Retina (tissue), 1 donor: Measurements from ENCODE around the gene MSRB1.

ENCODE experiments used
- DNase-seq: peaks from one replicate; pipeline ENCODE4 v3.0.0-alpha.2; 2016

The MSRB1 gene, protein sequence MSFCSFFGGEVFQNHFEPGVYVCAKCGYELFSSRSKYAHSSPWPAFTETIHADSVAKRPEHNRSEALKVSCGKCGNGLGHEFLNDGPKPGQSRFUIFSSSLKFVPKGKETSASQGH

GRCh38 chr16:1942810-1943726 lies at the start of gene MSRB1:
TSS of gene MSRB1 (minus strand) at chr16:1943199. CDS start at chr16:1943156, 43 bp downstream.
- DNase-seq = peak; percentile 93

DNA sequence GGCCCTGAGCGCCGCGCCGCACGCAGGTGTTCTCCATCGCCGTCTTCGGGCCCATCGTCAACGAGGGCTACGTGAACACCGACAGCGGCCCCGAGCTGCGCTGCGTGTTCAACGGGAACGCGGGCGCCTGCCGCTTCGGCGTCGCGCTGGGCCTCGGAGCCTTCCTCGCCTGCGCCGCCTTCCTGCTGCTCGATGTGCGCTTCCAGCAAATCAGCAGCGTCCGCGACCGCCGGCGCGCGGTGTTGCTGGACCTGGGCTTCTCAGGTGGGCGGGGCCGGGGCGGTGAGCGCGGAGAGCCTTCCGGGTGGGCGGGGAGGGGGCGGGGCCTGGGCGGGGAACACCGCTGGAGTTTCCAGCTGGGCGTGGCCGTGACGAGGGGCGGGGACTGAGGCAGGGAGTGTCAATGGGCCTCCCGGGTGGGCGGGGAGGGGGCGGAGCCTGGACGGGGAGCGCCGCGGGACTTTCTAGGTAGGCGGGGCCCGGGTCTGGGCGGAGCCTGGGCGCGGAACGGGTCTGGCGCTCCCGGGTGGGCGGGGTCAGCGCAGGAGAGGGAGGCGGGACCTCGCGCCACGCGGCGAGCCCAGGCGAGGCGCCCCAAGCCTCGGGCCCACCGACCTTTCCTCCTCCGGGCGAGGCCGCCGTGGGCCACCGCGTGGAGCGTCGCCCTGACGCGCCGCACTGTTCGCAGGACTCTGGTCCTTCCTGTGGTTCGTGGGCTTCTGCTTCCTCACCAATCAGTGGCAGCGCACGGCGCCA lies 49.1 kb upstream of the MSRB1 start:
- peak; percentile 83 for DNase-seq

- DNase-seq = no peak
Observed at GRCh38 chr16:1991588-1991947, 48.6 kb upstream of the MSRB1 start.

- peak; percentile 48 for DNase-seq
Observed at GRCh38 chr16:1991135-1991551, 48.1 kb upstream of the MSRB1 start.

GRCh38 chr16:1990351-1991134 lies 47.5 kb upstream of the MSRB1 start:
- peak; percentile 48 for DNase-seq

GRCh38 chr16:1990101-1990350 lies 47.0 kb upstream of the MSRB1 start:
- no peak for DNase-seq

- DNase-seq = peak; percentile 44
Observed at GRCh38 chr16:1989209-1990100, 46.5 kb upstream of the MSRB1 start, which contains the start of gene SYNGR3. TSS of gene SYNGR3 (plus strand) at chr16:1989970. CDS start at chr16:1990103, 133 bp downstream.

- no peak for DNase-seq
Observed at GRCh38 chr16:1987198-1987597, 44.2 kb upstream of the MSRB1 start.

- DNase-seq = no peak
Observed at GRCh38 chr16:1985466-1986150, 42.6 kb upstream of the MSRB1 start.

DNA sequence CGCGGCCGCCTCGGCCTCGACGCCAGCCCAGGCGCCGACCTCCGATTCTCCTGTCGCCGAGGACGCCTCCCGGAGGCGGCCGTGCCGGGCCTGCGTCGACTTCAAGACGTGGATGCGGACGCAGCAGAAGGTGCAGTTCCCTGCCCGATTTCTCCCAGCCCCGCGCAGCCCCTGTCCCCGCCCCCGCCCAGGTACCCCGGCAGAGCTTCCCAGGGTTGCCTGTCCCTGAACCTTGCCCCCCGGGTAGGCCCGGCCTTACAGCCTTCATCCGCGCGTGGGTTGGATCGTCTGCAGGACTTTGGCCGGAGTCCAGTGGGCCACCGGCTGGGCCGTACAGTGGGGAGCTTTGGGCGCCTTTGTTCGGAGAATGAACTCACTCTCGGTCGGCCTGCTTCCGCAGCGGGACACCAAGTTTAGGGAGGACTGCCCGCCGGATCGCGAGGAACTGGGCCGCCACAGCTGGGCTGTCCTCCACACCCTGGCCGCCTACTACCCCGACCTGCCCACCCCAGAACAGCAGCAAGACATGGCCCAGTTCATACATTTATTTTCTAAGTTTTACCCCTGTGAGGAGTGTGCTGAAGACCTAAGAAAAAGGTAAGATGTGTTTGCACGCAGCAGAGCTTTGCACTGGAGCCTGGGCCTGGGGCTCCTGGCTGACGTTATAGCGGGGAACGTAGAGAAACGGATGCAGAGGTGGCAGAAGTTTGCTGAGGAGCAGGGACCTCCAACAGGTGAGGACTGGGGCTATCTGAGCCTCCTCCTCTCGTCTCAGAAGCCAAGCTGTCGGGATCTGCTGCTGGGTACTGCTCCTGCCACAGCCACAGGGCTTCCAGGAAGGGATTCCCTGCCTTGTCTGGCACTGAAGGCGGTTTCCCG lies 41.6 kb upstream of the MSRB1 start:
- DNase-seq = no peak

GRCh38 chr16:1983544-1984346 lies 40.7 kb upstream of the MSRB1 start, which contains the start of gene GFER:
TSS of gene GFER (plus strand) at chr16:1984193. CDS start at chr16:1984219, 26 bp downstream.
- DNase-seq = peak; percentile 97

DNA sequence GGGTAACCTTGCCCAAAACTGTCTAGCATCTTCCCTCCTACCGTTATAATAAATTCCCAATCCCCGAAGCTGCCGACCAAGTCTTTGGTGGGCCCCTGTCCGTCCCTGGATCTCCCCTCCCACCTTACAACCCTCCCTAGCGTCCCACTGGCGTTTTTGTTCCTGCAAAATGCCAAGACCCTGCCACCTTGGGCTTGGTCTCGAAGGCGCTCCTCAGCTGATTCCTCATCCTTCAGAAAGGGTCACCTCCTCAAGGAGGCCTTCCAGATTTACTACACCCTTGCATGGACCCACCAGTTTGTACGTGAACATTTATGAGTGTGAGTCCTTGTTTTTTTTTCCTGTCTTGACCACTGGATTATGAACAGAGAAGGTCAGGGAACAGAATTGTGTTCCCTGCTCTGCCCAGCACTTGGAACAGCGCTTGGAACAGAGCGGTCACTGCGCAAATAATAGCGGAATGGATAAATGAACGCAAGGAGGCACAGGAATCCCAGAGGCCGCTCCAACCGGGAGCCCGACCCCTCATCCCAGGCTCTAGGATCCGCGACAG lies 40.1 kb upstream of the MSRB1 start:
- DNase-seq = no peak

GRCh38 chr16:1982013-1982433 lies 39.0 kb upstream of the MSRB1 start:
- peak; percentile 38 for DNase-seq

DNA sequence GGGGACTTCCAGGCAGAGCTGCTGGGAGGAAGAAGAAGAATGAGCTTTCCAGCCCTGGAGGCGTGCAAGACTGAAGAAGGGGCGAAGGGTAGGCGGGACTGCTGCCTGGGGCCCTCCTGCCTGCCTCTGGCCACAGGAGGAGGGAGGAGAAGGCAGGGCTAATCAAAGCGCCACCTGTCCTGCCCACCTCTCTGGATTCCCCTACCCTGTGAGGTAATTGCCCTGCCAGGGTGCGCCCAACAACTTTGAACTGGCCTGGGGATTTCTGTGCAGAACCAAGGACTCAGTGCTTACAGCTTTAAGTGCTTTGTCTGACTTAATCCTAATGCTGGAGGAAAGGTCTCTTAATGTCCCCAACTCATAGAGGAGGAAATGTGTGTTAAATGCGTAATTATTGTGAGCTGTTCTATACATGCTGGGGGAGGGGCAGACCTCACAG lies 38.4 kb upstream of the MSRB1 start, which contains the start of gene NOXO1:
Gene NOXO1 (minus strand): TSS at position 72 of the 439 bp plus-strand sequence. CDS start 290 bp downstream, outside the sequence.
- no peak for DNase-seq

- peak; percentile 31 for DNase-seq
Observed at GRCh38 chr16:1980770-1981087, 37.7 kb upstream of the MSRB1 start.

DNA sequence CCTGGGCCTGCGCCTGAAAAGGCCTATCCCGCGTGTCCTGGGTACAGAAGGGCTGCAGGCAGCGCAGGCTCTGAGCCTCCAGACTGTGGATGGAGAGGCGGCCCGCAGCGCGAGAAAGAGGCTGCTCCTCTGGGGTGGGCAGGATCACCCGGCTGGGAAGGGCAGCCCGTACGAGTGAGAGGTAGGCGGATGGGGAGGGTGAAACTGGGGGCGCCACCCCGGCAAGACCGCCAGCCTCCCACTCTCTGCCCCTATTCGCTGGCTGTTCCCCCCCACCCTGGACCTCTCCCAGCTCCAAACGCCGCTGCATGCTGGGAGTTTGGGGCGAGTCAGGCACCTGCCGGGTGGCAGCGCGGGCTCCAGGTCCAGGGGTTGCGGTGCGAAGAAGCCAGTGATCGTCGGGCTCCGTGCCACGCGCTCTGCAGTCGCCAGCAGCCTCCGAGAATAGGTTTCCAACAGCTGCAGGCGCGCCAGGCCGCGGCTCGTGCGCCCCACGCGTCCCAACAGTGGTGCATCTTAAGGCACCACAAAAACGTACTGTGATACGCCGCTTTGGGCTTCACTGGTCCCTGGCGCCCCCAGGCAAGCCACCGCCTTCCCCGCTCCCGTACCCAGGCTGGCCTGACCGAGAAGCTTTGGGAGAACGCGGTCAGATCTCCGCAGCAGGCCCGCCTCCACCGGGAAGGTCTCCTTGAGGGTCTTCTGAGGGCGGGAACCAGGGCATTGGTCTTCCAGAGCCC lies 37.2 kb upstream of the MSRB1 start:
- peak; percentile 48 for DNase-seq

DNA sequence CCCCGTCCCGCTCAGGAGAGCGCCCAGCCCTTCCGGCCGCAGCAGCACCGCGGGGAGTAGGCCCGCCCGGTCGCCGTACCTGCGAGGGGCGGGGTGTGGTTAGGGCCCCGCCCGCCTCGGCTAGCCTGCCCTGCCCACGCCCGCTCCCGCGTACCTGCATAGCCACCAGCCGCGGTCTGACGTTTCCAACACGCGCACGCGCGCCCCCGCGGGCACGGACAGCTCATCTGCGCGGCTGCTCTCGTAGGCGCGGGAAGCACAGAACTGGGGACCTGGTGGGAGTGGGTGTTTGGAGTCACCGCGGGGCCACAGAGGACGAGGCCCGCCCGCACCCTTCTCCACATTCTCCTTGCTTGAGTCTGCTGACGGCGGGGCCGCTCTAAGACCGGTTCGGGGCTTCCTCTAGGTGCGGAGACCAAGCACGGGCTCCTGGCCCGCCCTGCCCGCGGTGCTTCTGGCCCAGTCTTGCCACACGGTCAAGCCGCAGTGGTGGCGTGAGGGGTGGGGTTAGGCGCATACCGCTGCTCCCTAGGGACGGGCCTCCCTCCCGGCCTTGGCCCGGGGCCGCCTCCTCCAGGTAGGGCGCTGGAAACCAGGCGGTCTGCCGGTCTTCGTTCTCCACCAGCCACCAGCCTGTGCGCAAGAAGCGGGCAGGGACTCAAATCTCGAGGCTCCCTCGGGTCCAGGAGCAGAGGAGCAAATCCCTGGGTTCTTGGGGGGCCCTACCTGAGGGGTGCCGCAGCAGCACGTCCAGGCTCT lies 36.5 kb upstream of the MSRB1 start:
- no peak for DNase-seq
